HG03095 (cell line): ENCODE data around the gene CDC14C.

Experiments
- ATAC-seq: cut with Tn5 transposase; IDR thresholded peaks from one replicate; pipeline ENCODE4 v1.9.1; 2021; ENCODE audit warnings: moderate library complexity; ENCODE audit not compliant: unreplicated experiment

CDC14C gene

GRCh38 chr7:48971173-48971572, 46.8 kb downstream of the CDC14C start:
- no peak for ATAC-seq

- ATAC-seq = no peak
These were observed 51.9 kb downstream of the CDC14C start for GRCh38 chr7:48976253-48976652.

GRCh38 chr7:48976850-48977249, 52.5 kb downstream of the CDC14C start:
- ATAC-seq = no peak
